Measurements from ENCODE around the gene TAAR2.
"Not testable (repeated sequence)": the region's sequence is repeated elsewhere in the genome, so short reads cannot be mapped to it uniquely, and the experiment has no call there.

TAAR2 gene

GRCh38 chr6:132612449-132613108 lies 11.5 kb downstream of the TAAR2 start:
- DNase-seq (ENCODE audit: low spot score), result no peak

GRCh38 chr6:132611616-132612015 lies 12.5 kb downstream of the TAAR2 start:
- no peak for DNase-seq (ENCODE audit: low spot score)

GRCh38 chr6:132607544-132608233 lies 16.4 kb downstream of the TAAR2 start:
- no peak for DNase-seq (ENCODE audit: low spot score)

GRCh38 chr6:132604635-132605152 lies 19.4 kb downstream of the TAAR2 start:
- no peak for DNase-seq (ENCODE audit: low spot score)

GRCh38 chr6:132600900-132601299 lies 23.2 kb downstream of the TAAR2 start:
- DNase-seq (ENCODE audit: low spot score), result not testable (repeated sequence)

- no peak for DNase-seq (ENCODE audit: low spot score)
Observed at GRCh38 chr6:132598473-132598872, 25.6 kb downstream of the TAAR2 start.

GRCh38 chr6:132596201-132596600 lies 27.9 kb downstream of the TAAR2 start:
- no peak for DNase-seq (ENCODE audit: low spot score)

- no peak for DNase-seq (ENCODE audit: low spot score)
Observed at GRCh38 chr6:132592855-132593254, 31.2 kb downstream of the TAAR2 start.

- DNase-seq (ENCODE audit: low spot score), result no peak
Observed at GRCh38 chr6:132590362-132590761, 33.7 kb downstream of the TAAR2 start.

GRCh38 chr6:132589454-132589853 lies 34.6 kb downstream of the TAAR2 start, which contains the start of gene TAAR5:
TSS of gene TAAR5 (minus strand) at chr6:132589741. CDS start at chr6:132589686, 55 bp downstream.
- no peak for DNase-seq (ENCODE audit: low spot score)

- DNase-seq (ENCODE audit: low spot score), result no peak
Observed at GRCh38 chr6:132587424-132587823, 36.7 kb downstream of the TAAR2 start.

GRCh38 chr6:132584698-132585097 lies 39.4 kb downstream of the TAAR2 start:
- no peak for DNase-seq (ENCODE audit: low spot score)

- no peak for DNase-seq (ENCODE audit: low spot score)
Observed at GRCh38 chr6:132571774-132572173, 52.3 kb downstream of the TAAR2 start.

GRCh38 chr6:132570221-132570777 lies 53.8 kb downstream of the TAAR2 start, which contains the start of gene TAAR6:
TSS of gene TAAR6 (plus strand) at chr6:132570322. CDS start at chr6:132570322, 0 bp downstream.
- no peak for DNase-seq (ENCODE audit: low spot score)

- no peak for DNase-seq (ENCODE audit: low spot score)
Observed at GRCh38 chr6:132569170-132569569, 54.9 kb downstream of the TAAR2 start.

GRCh38 chr6:132568611-132569010 lies 55.5 kb downstream of the TAAR2 start:
- no peak for DNase-seq (ENCODE audit: low spot score)

GRCh38 chr6:132567566-132567965 lies 56.5 kb downstream of the TAAR2 start:
- DNase-seq (ENCODE audit: low spot score), result no peak
